Choroid plexus epithelial cell (primary cell): Measurements from ENCODE around the gene ABHD16B.

Experiments
- DNase-seq: peaks from one replicate; pipeline ENCODE4 v3.0.0-alpha.2; 2010; ENCODE audit warnings: low read depth
- H3K4me3 ChIP-seq: 2 replicates; pipeline ENCODE4 v1.5.1; 2011; ENCODE audit warnings: low read depth, mild to moderate bottlenecking, control low read depth, low read length, moderate library complexity
- CTCF ChIP-seq: conservative IDR thresholded peaks from 2 replicates; pipeline ENCODE4 v1.5.1; 2011; ENCODE audit warnings: low read depth, mild to moderate bottlenecking, control low read depth, inconsistent platforms, low read length, moderate library complexity

The ABHD16B gene

DNA sequence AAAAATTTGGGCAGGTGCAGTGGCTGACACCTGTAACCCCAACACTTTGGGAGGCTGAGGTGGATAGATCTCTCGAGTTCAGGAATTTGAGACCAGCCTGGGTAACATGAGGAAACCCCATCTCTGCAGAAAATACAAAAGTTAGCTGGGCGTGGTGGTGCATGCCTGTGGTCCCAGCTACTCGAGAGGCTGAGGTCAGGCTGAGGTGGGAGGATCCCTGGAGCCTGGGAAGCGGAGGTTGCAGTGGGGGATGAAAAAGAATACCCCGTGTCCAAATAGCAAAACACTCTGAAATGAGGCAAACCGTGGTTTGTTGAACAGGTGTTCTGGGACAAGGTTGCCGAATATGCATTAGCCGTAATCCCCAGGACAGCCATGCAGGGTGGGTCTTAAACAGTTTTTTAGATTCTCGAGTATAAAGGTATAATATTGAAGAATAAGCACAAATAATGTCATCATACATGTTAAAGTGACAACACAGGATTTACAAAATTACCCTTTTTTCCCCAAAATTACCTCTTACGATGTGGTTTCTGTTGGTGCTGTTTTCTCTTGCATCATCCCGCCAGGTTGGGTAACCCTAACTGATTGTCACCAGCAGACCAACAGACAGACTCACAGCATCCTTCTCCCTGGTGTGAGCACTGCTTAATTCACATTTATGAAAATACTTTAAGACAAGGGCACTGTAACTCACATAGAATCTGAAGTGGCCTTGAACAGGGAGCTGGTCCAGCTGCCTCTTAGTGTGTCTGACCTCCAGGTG is 42.7 kb downstream of the ABHD16B start:
- H3K4me3 ChIP-seq, result no peak overlapping the region
- no peak for TF ChIP-seq CTCF
- DNase-seq, result no peak

- no peak for DNase-seq
- TF ChIP-seq CTCF, result no peak
- no peak overlapping the region for H3K4me3 ChIP-seq
These were observed 46.8 kb downstream of the ABHD16B start for GRCh38 chr20:63908008-63908682.

- H3K4me3 ChIP-seq, result no peak overlapping the region
- no peak for TF ChIP-seq CTCF
- DNase-seq, result no peak
These were observed 49.9 kb downstream of the ABHD16B start for GRCh38 chr20:63911176-63911575.
